Measurements from ENCODE around the gene EPN2. TPM values are rescaled to one million over a fixed set of nuclear protein-coding genes. Genes with fewer than 3 reads are reported as not detected.

EPN2 gene
- total RNA-seq, 4 donors from 2014 or later: 20.4 to 39.0 (median 31.6) TPM

DNA sequence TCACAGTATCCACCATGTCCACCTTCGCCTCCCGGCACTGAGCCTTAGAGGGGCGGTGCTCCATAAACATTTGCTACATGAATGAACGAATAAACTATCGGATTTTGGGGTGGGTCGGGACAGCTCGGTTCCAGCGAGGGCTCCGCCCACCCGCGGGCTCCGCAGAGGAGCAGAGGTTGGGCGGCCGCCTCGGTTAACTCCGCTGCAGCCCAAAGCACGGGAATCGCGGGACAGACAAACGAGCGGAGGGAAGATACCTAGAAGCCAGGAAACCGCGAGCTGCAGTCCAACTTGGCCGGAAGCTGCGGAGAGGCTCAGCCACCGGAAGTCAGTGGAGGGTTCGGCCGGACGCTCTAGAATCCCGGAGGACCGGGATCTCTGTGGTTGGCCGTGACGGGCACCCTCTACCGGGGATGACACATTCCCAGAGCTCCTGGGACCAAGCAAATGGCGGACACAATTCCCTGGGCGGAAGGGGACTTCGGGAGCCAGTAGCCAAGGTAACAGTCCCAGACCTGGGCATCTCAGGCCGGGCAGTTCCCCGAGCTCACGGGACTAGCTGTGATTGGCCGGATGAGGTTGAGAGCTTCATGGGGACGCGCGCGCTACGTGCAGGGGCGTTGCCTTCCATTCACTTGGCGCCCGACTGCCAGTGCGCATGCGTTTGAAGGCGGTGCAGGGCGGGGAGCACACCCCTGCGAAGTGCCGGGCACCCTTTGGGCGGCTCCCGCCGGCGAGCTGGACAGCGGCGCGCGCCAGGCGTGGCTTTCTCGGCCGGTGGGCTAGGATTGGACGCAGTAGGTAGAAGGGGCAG lies 140.6 kb downstream of the EPN2 start:
- TF ChIP-seq, protein P1, sequence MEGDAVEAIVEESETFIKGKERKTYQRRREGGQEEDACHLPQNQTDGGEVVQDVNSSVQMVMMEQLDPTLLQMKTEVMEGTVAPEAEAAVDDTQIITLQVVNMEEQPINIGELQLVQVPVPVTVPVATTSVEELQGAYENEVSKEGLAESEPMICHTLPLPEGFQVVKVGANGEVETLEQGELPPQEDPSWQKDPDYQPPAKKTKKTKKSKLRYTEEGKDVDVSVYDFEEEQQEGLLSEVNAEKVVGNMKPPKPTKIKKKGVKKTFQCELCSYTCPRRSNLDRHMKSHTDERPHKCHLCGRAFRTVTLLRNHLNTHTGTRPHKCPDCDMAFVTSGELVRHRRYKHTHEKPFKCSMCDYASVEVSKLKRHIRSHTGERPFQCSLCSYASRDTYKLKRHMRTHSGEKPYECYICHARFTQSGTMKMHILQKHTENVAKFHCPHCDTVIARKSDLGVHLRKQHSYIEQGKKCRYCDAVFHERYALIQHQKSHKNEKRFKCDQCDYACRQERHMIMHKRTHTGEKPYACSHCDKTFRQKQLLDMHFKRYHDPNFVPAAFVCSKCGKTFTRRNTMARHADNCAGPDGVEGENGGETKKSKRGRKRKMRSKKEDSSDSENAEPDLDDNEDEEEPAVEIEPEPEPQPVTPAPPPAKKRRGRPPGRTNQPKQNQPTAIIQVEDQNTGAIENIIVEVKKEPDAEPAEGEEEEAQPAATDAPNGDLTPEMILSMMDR (IDR thresholded peaks at IDR 0.05; ENCODE audit: low read depth): no peak

DNA sequence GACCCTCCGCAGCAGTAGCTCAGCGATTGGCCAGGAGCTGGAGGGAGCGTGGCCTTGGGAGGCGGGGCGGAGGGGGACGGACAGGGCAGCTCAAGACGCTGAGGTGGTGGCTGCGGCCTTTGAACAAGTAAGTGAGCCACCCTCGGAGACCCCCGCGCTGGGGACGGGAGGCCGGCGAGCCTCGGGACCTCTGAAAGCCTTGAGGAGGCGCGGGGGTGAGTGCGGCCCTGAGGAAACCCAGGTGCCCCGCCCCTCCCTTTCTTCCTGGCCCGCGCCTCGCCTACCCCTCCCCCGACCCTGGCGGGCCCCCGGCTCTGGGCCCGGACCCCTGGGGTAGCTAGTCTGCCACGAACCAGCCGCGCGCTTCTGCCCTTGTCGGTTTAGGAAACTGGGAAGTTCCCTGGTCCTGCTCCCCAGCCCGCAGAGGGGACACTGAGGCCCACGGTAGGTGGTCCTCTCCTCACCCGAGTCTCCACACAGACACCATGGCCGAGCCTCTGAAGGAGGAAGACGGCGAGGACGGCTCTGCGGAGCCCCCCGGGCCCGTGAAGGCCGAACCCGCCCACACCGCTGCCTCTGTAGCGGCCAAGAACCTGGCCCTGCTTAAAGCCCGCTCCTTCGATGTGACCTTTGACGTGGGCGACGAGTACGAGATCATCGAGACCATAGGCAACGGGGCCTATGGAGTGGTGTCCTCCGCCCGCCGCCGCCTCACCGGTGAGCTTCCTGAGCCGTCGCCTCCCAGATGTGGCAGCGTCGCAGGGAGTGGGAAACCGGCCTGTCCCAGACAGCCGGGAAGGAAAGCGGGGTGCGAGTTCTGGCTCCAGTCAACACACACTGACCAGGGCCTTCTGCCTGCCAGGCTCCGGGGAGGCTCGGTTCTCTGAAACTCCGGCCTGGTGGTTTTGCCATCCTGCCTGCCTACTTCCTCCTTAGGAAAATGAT lies 141.5 kb downstream of the EPN2 start, which contains the start of gene MAPK7:
Gene MAPK7 (plus strand): TSS at position 83 of the 945 bp plus-strand sequence. CDS start 403 bp downstream, at position 486.
- TF ChIP-seq, protein P1 (IDR thresholded peaks at IDR 0.05; ENCODE audit: low read depth): no peak

- TF ChIP-seq, protein P1 (IDR thresholded peaks at IDR 0.05; ENCODE audit: low read depth): no peak
Measured at GRCh38 chr17:19379361-19380065, 142.3 kb downstream of the EPN2 start.

GRCh38 chr17:19380481-19381301 lies 143.5 kb downstream of the EPN2 start:
- TF ChIP-seq, protein P1 (IDR thresholded peaks at IDR 0.05; ENCODE audit: low read depth): no peak

DNA sequence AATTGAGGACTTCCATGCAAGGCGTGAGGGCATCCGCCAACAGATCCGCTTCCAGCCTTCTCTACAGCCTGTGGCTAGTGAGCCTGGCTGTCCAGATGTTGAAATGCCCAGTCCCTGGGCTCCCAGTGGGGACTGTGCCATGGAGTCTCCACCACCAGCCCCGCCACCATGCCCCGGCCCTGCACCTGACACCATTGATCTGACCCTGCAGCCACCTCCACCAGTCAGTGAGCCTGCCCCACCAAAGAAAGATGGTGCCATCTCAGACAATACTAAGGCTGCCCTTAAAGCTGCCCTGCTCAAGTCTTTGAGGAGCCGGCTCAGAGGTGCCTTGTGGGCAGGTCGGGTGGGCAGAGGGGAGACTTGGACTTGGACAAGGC lies 144.2 kb downstream of the EPN2 start:
- TF ChIP-seq, protein P1 (IDR thresholded peaks at IDR 0.05; ENCODE audit: low read depth): no peak

GRCh38 chr17:19381741-19382444 lies 144.7 kb downstream of the EPN2 start:
- TF ChIP-seq, protein P1 (IDR thresholded peaks at IDR 0.05; ENCODE audit: low read depth): no peak

Data from subcutaneous adipose tissue (tissue), 4 donors.